Kidney (tissue), 14 donors: Measurements from ENCODE around the gene KY. TPM values are rescaled to one million over a fixed set of nuclear protein-coding genes. Genes with fewer than 3 reads are reported as not detected.

ENCODE experiments used
- DNase-seq, 5 donors: peaks; one replicate each; pipeline ENCODE4 v3.0.0-alpha.2; 2013 to 2020
- FAIRE-seq: peaks from 2 replicates; lab custom pipeline; 2012; peaks lifted over from hg19 to GRCh38; lab: Jason Lieb, UNC
- H3K27ac ChIP-seq, 2 donors: one replicate each; pipeline ENCODE4 v1.7.0; 2013; ENCODE audit warnings: low read depth in 2 of 2, low read length in 2 of 2, inconsistent platforms in 1 of 2
- H3K27me3 ChIP-seq: one replicate; pipeline ENCODE4 v1.7.1; 2013; ENCODE audit warnings: low read length, inconsistent platforms; ENCODE audit not compliant: control insufficient read depth, insufficient read depth
- H3K36me3 ChIP-seq, 3 donors: one replicate each; pipeline versions ENCODE4 v1.7.0 to v1.7.1; 2013; ENCODE audit warnings: low read length in 3 of 3, control low read depth in 1 of 3, inconsistent platforms in 1 of 3; ENCODE audit not compliant: insufficient read depth in 3 of 3, control insufficient read depth in 2 of 3
- H3K4me1 ChIP-seq, 3 donors: one replicate each; pipeline versions ENCODE4 v1.7.0 to v1.7.1; 2013; ENCODE audit warnings: low read length in 3 of 3, inconsistent platforms in 1 of 3, low read depth in 1 of 3; ENCODE audit not compliant: control insufficient read depth in 2 of 3, insufficient read depth in 2 of 3
- H3K4me3 ChIP-seq, 3 donors: one replicate each; pipeline versions ENCODE4 v1.7.0 to v1.8.1; 2013; ENCODE audit warnings: low read length in 3 of 3, control low read depth in 1 of 3, inconsistent platforms in 1 of 3
- H3K9ac ChIP-seq, 3 donors: one replicate each; pipeline versions ENCODE4 v1.7.0 to v1.7.1; 2013; ENCODE audit warnings: low read length in 3 of 3, control low read depth in 1 of 3, inconsistent platforms in 1 of 3
- H3K9me3 ChIP-seq, 3 donors: one replicate each; pipeline versions ENCODE4 v1.7.0 to v1.7.1; 2013; ENCODE audit warnings: low read length in 3 of 3, control low read depth in 1 of 3, inconsistent platforms in 1 of 3; ENCODE audit not compliant: control insufficient read depth in 2 of 3, insufficient read depth in 1 of 3
- intact Hi-C: fragments of 100-400 bp; cut with DNase I; formaldehyde crosslinking; loops from one replicate; pipeline ENCODE4 v1.11.1; 2022
- polyA plus RNA-seq: library from polyadenylated mRNA; stranded (reverse); fragments of 350-450 nt; fragmentation: Illumina TruSeq; extraction: RNeasy Lipid Tissue Mini Kit (QIAGEN cat#74804); gene quantifications from one replicate; pipeline ENCODE4 v1.2.3, GENCODE V29; 2014; ENCODE audit warnings: low read depth, low replicate concordance; ENCODE audit not compliant: insufficient read depth
- total RNA-seq: library from RNA; stranded (reverse); fragmentation: NEBNext Ultra II Directional; extraction: Animal tissue kit (Norgen Biotek cat#: 25700); gene quantifications from one replicate; pipeline ENCODE4 v1.2.1, GENCODE V29; 2021
- TF ChIP-seq, protein P1 (sequence below): IDR thresholded peaks from 3 replicates; pipeline ENCODE4 v1.5.1; 2012; ENCODE audit warnings: mild to moderate bottlenecking, moderate library complexity, borderline replicate concordance; ENCODE audit not compliant: insufficient read depth; ENCODE audit errors: extremely low read depth
- donor health status: control.
- donor health status: control.
- donor health status: control.
- donor health status: control.
- donor health status: control.
- donor health status: DM: yes; HTN: yes; CAD: no.
- donor health status: Normal renal cell carcinoma (clear cell type).

The KY gene
- total and polyA plus RNA-seq, 2 donors from 2014 or later = 0.50 to 0.69 TPM

DNA sequence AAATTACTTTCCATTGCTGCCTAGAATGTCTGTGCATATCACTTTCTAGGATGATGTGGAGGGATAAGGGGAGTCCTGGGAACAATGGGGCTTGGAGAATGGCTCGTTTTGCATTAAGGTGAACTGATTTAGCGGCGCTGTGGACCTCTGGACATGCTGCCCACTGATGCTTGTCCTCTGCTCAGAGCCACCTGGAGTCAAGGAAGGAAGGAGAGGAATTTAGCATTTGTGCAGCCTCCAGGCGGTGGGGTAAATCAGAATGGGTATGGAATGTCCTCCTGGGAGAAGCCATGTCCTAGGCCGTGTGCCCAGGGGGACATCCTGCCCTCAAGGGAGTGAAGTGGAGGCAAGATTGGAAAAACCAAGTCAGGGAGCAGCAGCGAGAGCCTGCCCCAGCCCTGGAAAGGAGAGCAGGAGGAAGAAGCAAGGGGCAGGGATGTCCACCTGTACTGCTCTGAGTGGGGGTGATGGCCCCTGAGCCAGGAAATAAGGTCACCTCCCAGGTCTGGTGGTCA, 37.8 kb downstream of the KY start:
- no peaks in the 10 kb centered on the region for H3K27me3 ChIP-seq
- H3K36me3 ChIP-seq = peaks cover 0 to 3% (median 0%) of the 10 kb centered on the region in 3 donors
- H3K4me1 ChIP-seq = no peaks in the 10 kb centered on the region
- H3K27ac ChIP-seq = no peak overlapping the region
- no peaks in the 10 kb centered on the region for H3K9me3 ChIP-seq
- intact Hi-C loops = no loop called here
- H3K9ac ChIP-seq = no peak overlapping the region
- DNase-seq (peak in 3 of 5 donors; percentile 29 to 52 (median 44)), FAIRE-seq (no peak)
- TF ChIP-seq, protein P1, sequence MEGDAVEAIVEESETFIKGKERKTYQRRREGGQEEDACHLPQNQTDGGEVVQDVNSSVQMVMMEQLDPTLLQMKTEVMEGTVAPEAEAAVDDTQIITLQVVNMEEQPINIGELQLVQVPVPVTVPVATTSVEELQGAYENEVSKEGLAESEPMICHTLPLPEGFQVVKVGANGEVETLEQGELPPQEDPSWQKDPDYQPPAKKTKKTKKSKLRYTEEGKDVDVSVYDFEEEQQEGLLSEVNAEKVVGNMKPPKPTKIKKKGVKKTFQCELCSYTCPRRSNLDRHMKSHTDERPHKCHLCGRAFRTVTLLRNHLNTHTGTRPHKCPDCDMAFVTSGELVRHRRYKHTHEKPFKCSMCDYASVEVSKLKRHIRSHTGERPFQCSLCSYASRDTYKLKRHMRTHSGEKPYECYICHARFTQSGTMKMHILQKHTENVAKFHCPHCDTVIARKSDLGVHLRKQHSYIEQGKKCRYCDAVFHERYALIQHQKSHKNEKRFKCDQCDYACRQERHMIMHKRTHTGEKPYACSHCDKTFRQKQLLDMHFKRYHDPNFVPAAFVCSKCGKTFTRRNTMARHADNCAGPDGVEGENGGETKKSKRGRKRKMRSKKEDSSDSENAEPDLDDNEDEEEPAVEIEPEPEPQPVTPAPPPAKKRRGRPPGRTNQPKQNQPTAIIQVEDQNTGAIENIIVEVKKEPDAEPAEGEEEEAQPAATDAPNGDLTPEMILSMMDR = no peak
- H3K4me3 ChIP-seq = no peak overlapping the region

DNA sequence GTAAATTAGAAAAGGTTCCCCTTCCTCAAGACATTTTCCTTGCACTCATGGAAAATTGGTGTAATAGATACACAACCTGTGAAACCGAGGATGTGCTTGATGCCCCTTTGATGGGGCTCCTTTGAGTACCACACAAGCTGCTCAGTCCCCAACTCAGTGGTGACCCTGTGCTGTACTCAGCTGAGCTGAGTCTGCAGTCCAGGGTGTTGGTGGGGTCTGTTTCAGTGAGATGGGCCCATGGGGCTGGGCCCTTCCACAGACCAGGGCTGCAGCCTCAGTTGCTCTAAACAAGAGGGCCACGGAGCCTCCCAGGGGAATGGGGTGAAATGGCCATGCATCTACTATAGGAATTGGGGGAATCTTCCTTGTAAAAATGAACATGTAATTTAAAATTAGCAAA, 39.3 kb downstream of the KY start:
- H3K27me3 ChIP-seq = no peaks in the 10 kb centered on the region
- H3K27ac ChIP-seq = no peak overlapping the region
- no peaks in the 10 kb centered on the region for H3K4me1 ChIP-seq
- FAIRE-seq (no peak), DNase-seq (no peak)
- H3K9ac ChIP-seq = no peak overlapping the region
- TF ChIP-seq, protein P1 = no peak
- intact Hi-C loops = no loop called here
- no peaks in the 10 kb centered on the region for H3K9me3 ChIP-seq
- H3K36me3 ChIP-seq = no peaks in the 10 kb centered on the region
- no peak overlapping the region for H3K4me3 ChIP-seq

DNA sequence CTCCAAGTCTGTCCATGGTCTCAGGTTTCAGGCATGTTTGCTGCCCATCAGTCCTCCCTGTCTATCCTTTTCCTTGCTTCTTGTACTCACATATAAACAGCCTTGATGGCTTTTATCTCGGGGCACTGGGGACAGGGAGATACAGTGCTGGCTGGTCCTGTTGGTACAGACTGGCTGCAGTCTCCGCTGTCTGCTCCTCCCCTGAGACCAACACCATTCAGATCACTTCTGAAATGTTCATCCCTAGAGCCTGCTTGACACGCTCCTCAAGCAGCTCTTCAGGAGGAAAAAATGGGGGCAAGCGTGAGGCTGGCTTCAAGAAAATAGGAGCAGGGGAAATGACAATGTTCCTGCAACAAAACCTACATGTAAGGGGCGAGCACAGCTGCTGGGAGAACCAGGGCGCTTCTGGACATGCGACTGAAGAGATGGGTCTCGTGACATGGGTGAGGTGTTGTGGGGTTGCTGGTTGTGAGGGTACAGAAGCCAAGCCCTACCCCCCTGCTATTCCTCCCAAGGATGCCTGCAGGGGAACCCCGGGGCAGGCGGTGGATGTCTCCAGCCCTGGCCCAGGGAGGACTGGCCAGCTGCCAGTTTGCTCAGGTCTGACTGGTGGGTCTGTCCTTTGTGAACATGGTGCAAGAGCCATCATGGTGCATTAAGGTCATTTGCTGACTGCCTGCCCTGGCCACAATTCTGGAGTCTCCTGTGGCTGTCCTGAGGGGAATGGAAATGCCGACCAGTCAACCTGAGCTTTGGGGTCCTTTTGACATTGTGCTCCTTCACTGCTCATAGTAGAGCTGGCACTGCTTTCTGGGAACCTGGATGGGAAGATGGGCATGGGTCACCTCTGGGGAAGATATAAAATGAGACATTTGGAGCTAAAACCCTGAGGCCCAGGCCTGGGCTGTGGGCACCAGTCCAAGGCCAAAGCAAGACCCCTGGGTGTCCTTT, 40.1 kb downstream of the KY start:
- H3K4me3 ChIP-seq = no peak overlapping the region
- TF ChIP-seq, protein P1 = no peak
- FAIRE-seq = no peak
- no peaks in the 10 kb centered on the region for H3K4me1 ChIP-seq
- H3K9ac ChIP-seq = no peak overlapping the region
- no peak overlapping the region for H3K27ac ChIP-seq
- no peak for DNase-seq
- no peaks in the 10 kb centered on the region for H3K9me3 ChIP-seq
- H3K36me3 ChIP-seq = no peaks in the 10 kb centered on the region
- H3K27me3 ChIP-seq = no peaks in the 10 kb centered on the region
- intact Hi-C loops = no loop called here
